H7 (cell line): ENCODE measurements around the gene MED12L. TPM values are rescaled to one million over a fixed set of nuclear protein-coding genes. Genes with fewer than 3 reads are reported as not detected.

Source experiments
- DNase-seq: peaks from one replicate; pipeline ENCODE4 v3.0.0; 2012
- H3K27me3 ChIP-seq: 2 replicates; pipeline ENCODE4 v1.6.0; 2011; ENCODE audit warnings: mild to moderate bottlenecking, low read length; ENCODE audit not compliant: control insufficient read depth, insufficient read depth
- H3K36me3 ChIP-seq: replicated peaks from 2 replicates; pipeline ENCODE4 v1.5.1; 2011; ENCODE audit warnings: low read length; ENCODE audit not compliant: control insufficient read depth, insufficient read depth
- H3K4me3 ChIP-seq: 2 replicates; pipeline ENCODE4 v1.5.1; 2011; ENCODE audit warnings: low read depth, mild to moderate bottlenecking, control low read depth, low read length, moderate library complexity; ENCODE audit not compliant: insufficient read depth
- total RNA-seq: library from RNA; depleted of rRNA; stranded (reverse); fragments of >200 nt; shearing (Covaris generic); gene quantifications from 2 replicates; pipeline ENCODE4 v1.2.3, GENCODE V29; 2014

MED12L gene
- total RNA-seq, 1 experiment from 2014 or later: 7.9 TPM

- Histone ChIP-seq H3K36me3 (no peaks in the 10 kb centered on the region), H3K27me3 (no peaks in the 10 kb centered on the region), H3K4me3 (no peak overlapping the region)
- no peak for DNase-seq
These were observed 210.8 kb downstream of the MED12L start for GRCh38 chr3:151296226-151296625.

DNA sequence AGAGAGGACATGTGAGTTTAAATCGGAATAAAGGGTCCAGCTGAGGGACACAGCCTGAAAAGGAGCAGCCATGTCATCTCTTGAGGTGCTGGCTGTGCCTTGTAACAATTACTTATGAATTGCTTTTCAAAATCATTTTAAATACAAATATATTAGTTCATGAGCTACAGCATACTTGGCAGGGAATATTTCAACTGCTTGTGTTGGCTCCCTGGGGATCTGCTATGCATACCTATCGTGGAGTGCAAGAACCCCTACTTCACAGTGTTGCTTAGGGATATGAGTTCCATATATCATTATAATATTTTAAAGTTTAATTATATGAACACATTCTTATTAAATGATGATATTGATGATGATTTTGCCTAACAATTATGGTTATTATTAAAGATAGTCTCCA is 212.0 kb downstream of the MED12L start:
- DNase-seq: no peak
- no peak overlapping the region for H3K4me3 ChIP-seq

DNA sequence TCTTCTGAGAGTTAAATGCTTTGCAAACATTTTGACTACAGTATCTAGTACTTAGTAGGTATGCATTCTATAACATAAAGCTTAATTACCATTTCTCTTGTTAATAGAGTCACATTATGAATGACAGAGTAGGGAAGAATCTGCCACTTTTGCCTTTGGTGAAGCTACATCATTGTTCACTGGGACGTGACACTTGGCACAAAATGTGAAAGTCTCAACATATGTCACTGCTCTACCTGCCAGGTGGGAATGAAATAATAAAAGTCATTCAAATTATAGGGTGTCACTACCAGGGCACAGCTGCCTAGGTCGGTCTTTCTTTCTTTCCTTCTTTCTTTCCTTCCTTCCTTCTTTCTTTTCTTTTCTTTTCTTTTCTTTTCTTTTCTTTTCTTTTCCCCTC is 213.5 kb downstream of the MED12L start:
- DNase-seq: no peak
- Histone ChIP-seq H3K27me3 (no peaks in the 10 kb centered on the region), H3K4me3 (no peak overlapping the region), H3K36me3 (no peaks in the 10 kb centered on the region)

More for the DNA sequence above, 212.0 kb downstream of the MED12L start:
- Histone ChIP-seq H3K27me3 (no peaks in the 10 kb centered on the region), H3K36me3 (no peaks in the 10 kb centered on the region)

GRCh38 chr3:151300539-151300938 is 215.1 kb downstream of the MED12L start:
- Histone ChIP-seq H3K27me3 (no peaks in the 10 kb centered on the region), H3K4me3 (no peak overlapping the region), H3K36me3 (no peaks in the 10 kb centered on the region)
- DNase-seq: no peak

GRCh38 chr3:151301787-151302186 is 216.3 kb downstream of the MED12L start:
- Histone ChIP-seq H3K36me3 (no peaks in the 10 kb centered on the region), H3K27me3 (no peaks in the 10 kb centered on the region), H3K4me3 (no peak overlapping the region)
- no peak for DNase-seq

- Histone ChIP-seq H3K27me3 (no peaks in the 10 kb centered on the region), H3K4me3 (no peak overlapping the region), H3K36me3 (no peaks in the 10 kb centered on the region)
- DNase-seq: no peak
These were observed 218.3 kb downstream of the MED12L start for GRCh38 chr3:151303751-151304150.

GRCh38 chr3:151305060-151305774 is 219.8 kb downstream of the MED12L start:
- Histone ChIP-seq H3K27me3 (no peaks in the 10 kb centered on the region), H3K36me3 (no peaks in the 10 kb centered on the region), H3K4me3 (no peak overlapping the region)
- peak; percentile 27 for DNase-seq

DNA sequence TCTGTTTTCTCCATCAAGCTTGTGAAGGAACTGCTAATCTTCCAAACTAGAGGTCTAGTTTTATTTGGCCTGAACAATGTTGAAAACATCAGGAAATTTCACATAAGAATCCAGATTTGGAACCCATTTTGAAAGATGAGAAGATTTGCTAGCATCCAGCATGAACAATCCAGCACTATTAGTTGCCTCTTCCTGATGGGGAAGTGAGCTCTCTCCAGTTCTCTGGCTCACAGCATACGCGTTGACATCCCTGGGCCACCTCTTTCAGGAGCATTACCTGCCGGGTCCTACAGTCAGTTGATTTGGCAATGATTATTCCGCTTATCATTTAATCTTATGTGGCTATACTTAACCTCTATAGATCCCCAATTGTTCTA is 220.3 kb downstream of the MED12L start:
- no peak overlapping the region for H3K4me3 ChIP-seq
- no peaks in the 10 kb centered on the region for H3K27me3 ChIP-seq
- H3K36me3 ChIP-seq: no peaks in the 10 kb centered on the region
- DNase-seq: no peak

GRCh38 chr3:151306168-151306810 is 220.8 kb downstream of the MED12L start:
- Histone ChIP-seq H3K36me3 (no peaks in the 10 kb centered on the region), H3K4me3 (no peak overlapping the region), H3K27me3 (no peaks in the 10 kb centered on the region)
- no peak for DNase-seq

- Histone ChIP-seq H3K27me3 (no peaks in the 10 kb centered on the region), H3K4me3 (no peak overlapping the region), H3K36me3 (no peaks in the 10 kb centered on the region)
- no peak for DNase-seq
These were observed 221.7 kb downstream of the MED12L start for GRCh38 chr3:151307131-151307530.

DNA sequence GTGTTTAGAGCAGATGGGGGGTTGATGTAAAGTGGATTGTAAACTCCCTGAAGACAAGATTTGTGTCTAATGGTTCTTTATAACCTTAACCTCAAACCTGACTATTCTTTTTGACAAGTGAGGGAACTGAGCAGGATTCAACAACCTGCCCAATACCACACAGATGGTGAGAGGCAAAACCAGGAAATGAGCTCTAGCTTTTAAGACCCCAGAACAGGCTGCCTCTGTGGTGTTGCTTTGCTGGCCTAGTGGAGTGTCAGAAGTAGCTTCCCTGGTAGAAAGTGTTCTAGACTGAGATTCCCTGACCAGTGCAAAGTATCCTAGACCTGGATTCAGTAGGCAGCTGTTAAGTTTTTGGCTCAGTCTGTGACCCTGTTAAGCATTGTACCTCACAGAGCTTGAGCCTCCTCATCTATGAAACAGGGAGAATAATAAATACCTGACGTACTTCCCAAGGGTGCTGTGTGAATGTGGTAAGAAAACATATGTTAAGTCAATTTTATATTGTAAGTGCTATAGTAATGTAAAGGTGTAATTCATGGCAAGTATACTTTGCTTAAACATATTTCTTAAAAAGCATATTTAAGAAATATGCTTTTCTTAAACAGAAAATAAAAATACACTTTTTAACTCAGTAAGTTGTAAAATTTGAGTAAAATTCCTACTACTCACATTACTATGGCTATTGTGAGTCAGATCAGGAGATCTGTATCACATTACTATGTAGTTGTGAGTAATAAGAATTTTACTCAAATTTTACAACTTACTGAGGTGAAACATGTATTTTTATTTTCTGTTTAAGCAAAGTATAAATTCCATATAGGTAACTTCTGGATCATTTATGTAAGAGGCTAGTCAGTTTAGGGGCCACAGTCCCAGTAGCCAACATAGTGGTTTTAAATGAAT is 222.4 kb downstream of the MED12L start:
- no peak for DNase-seq
- Histone ChIP-seq H3K36me3 (no peaks in the 10 kb centered on the region), H3K27me3 (no peaks in the 10 kb centered on the region), H3K4me3 (no peak overlapping the region)

GRCh38 chr3:151309566-151309965 is 224.1 kb downstream of the MED12L start:
- DNase-seq: no peak
- no peaks in the 10 kb centered on the region for H3K36me3 ChIP-seq
- H3K27me3 ChIP-seq: no peaks in the 10 kb centered on the region
- H3K4me3 ChIP-seq: no peak overlapping the region

- H3K36me3 ChIP-seq: no peaks in the 10 kb centered on the region
These were observed 227.5 kb downstream of the MED12L start for GRCh38 chr3:151312972-151313371.

GRCh38 chr3:151314137-151314536 is 228.7 kb downstream of the MED12L start:
- no peak for DNase-seq
- no peak overlapping the region for H3K4me3 ChIP-seq
- no peaks in the 10 kb centered on the region for H3K27me3 ChIP-seq
- H3K36me3 ChIP-seq: no peaks in the 10 kb centered on the region

More at GRCh38 chr3:151312972-151313371, 227.5 kb downstream of the MED12L start:
- no peak overlapping the region for H3K4me3 ChIP-seq
- H3K27me3 ChIP-seq: no peaks in the 10 kb centered on the region
- DNase-seq: no peak

DNA sequence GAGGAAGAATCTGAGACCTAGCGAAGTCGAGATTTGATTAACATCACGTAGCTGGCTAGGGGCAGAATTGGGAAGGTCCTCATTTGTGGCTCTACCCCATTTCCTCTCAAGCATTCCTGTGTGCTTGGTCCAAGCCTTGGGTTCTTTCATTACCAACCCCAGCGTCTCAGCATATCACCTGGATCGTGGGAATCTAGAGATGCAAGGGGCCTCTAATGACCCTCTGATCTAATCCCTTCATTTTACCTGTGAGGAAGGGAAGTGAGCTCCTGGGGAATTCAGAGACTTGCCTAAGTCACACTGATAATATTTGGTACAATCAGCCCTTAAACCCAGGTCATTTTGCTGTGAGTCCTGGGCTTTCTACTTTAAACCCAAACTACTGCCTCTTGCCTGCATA is 229.1 kb downstream of the MED12L start:
- Histone ChIP-seq H3K36me3 (no peaks in the 10 kb centered on the region), H3K27me3 (no peaks in the 10 kb centered on the region), H3K4me3 (no peak overlapping the region)
- DNase-seq: no peak
